Measurements from ENCODE around the gene RBMS1. TPM values are rescaled to one million over a fixed set of nuclear protein-coding genes. Genes with fewer than 3 reads are reported as not detected.

Gene RBMS1
- total RNA-seq, 1 donor from 2014 or later, result 148 TPM

DNA sequence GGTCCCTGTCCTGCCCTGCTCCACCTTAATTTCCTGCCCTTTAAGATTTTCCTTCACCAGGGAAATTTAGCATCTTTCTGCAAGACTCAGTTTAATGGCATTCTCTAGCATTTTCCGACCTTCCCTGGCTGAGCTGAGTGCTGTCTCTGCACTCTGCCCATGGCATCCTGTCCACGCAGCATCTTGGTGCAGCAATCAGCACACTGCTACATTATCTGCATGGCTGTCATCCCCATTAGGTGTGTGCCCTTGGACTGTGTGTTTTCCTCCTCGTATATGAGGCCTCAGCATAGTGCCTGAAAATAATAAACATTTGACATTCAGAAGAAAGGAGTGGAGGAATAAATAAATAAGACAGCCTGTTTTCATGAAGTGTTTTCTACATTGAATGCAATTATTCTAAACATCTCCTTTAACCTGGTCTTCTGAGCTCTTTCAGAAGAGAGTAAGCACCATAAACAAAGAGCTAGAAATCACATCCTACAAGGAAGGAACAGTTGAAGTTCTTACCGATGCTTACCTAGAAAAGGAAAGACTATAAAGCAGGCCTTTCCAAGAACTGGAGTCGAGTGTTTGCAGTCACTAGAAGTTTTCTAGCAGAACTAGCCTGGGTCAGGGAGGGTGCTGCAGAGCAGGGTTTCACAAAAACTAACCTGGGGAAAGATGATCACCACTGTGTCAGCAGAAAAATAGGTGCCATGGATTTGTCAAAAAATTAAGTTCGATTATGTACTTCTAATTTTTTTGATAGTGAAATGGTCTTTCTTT, 162.2 kb downstream of the RBMS1 start:
- H2AFZ ChIP-seq (ENCODE audit: low read depth, low read length), result no peak overlapping the region
- FAIRE-seq (peak; percentile 66), DNase-seq (ENCODE audit: low read depth) (no peak)
- H3K27ac ChIP-seq (ENCODE audit: low read depth, low read length), result no peak overlapping the region
- H3K27me3 ChIP-seq (ENCODE audit: insufficient read depth, low read length), result no peaks in the 10 kb centered on the region
- Mint-ChIP-seq H3K4me3 (ENCODE audit: unreplicated experiment) (no peak overlapping the region), H3K36me3 (ENCODE audit: low read depth, unreplicated experiment) (peaks cover 3% of the 10 kb centered on the region), H3K9me3 (ENCODE audit: unreplicated experiment) (no peaks in the 10 kb centered on the region), H3K27ac (ENCODE audit: unreplicated experiment) (no peak overlapping the region), H3K27me3 (ENCODE audit: low read depth, unreplicated experiment) (no peaks in the 10 kb centered on the region), H3K4me1 (ENCODE audit: low read depth, unreplicated experiment) (peaks cover 76% of the 10 kb centered on the region)
- no peaks in the 10 kb centered on the region for H3K9me3 ChIP-seq (ENCODE audit: insufficient read depth, low read depth, low read length)
- H3K4me3 ChIP-seq (ENCODE audit: insufficient read depth, low read depth, low read length), result no peak overlapping the region
- no peak overlapping the region for H3K4me2 ChIP-seq (ENCODE audit: low read length)
- H4K20me1 ChIP-seq (ENCODE audit: insufficient read depth, low read length), result peaks cover 90% of the 10 kb centered on the region
- peaks cover 2% of the 10 kb centered on the region for H3K36me3 ChIP-seq (ENCODE audit: insufficient read depth, low read length)
- TF ChIP-seq, protein P1, sequence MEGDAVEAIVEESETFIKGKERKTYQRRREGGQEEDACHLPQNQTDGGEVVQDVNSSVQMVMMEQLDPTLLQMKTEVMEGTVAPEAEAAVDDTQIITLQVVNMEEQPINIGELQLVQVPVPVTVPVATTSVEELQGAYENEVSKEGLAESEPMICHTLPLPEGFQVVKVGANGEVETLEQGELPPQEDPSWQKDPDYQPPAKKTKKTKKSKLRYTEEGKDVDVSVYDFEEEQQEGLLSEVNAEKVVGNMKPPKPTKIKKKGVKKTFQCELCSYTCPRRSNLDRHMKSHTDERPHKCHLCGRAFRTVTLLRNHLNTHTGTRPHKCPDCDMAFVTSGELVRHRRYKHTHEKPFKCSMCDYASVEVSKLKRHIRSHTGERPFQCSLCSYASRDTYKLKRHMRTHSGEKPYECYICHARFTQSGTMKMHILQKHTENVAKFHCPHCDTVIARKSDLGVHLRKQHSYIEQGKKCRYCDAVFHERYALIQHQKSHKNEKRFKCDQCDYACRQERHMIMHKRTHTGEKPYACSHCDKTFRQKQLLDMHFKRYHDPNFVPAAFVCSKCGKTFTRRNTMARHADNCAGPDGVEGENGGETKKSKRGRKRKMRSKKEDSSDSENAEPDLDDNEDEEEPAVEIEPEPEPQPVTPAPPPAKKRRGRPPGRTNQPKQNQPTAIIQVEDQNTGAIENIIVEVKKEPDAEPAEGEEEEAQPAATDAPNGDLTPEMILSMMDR (IDR thresholded peaks at IDR 0.05; ENCODE audit: insufficient read depth, low read depth, low read length), result no peak
- TF ChIP-seq EZH2 (IDR thresholded peaks at IDR 0.05; ENCODE audit: insufficient read depth, low read length), result no peak
- H3K4me1 ChIP-seq (ENCODE audit: insufficient read depth, low read length), result peaks cover 7% of the 10 kb centered on the region
- peaks cover 100% of the 10 kb centered on the region for H3K79me2 ChIP-seq (ENCODE audit: insufficient read depth, low read length)
- H3K9ac ChIP-seq (ENCODE audit: low read length), result no peak overlapping the region

DNA sequence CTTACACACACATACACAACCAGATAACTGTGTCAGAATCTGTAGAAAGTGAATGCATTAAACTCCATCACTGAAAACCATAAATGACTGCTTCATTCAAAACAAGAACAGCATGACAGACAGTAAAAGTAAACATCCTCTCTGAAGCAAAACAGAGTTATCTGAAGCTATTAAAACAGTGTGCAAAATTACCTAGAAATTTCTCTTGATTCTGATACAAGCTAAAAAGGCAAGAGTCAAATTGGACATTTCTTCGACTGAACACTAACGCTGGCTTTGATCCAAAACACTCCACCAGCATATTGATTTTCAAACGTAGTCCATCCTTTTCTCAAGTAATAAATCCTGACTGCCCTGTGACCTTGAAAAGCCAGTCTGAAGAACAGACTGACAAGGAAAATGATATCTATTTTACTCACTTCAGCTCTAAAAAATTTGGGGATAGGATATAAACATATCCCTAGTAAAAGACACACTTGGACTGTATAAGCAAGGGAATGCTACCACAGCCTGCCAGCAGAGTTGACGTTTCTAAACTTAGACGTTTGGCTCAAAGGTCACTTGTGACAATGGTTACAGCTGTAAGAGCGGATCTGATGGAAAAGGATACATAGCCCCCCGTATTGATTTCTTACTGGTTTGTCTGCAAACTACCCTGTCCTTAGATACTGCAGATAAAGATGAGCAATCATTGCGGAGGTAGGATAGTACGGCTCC, 164.6 kb downstream of the RBMS1 start:
- Histone ChIP-seq H3K4me2 (ENCODE audit: low read length) (no peak overlapping the region), H3K27me3 (ENCODE audit: insufficient read depth, low read length) (no peaks in the 10 kb centered on the region), H3K9me3 (ENCODE audit: insufficient read depth, low read depth, low read length) (no peaks in the 10 kb centered on the region), H3K4me1 (ENCODE audit: insufficient read depth, low read length) (peaks cover 3% of the 10 kb centered on the region), H3K36me3 (ENCODE audit: insufficient read depth, low read length) (peaks cover 2% of the 10 kb centered on the region), H2AFZ (ENCODE audit: low read depth, low read length) (no peak overlapping the region), H3K27ac (ENCODE audit: low read depth, low read length) (no peak overlapping the region), H4K20me1 (ENCODE audit: insufficient read depth, low read length) (peaks cover 89% of the 10 kb centered on the region), H3K79me2 (ENCODE audit: insufficient read depth, low read length) (peaks cover 98% of the 10 kb centered on the region), H3K4me3 (ENCODE audit: insufficient read depth, low read depth, low read length) (no peak overlapping the region), H3K9ac (ENCODE audit: low read length) (no peak overlapping the region)
- H3K4me1 Mint-ChIP-seq (ENCODE audit: low read depth, unreplicated experiment), result peaks cover 76% of the 10 kb centered on the region
- H3K27ac Mint-ChIP-seq (ENCODE audit: unreplicated experiment), result no peak overlapping the region
- H3K4me3 Mint-ChIP-seq (ENCODE audit: unreplicated experiment), result no peak overlapping the region
- DNase-seq (ENCODE audit: low read depth) (no peak), FAIRE-seq (peak; percentile 13)
- TF ChIP-seq EZH2 (IDR thresholded peaks at IDR 0.05; ENCODE audit: insufficient read depth, low read length), result no peak
- TF ChIP-seq, protein P1 (IDR thresholded peaks at IDR 0.05; ENCODE audit: insufficient read depth, low read depth, low read length), result no peak
- peaks cover 3% of the 10 kb centered on the region for H3K36me3 Mint-ChIP-seq (ENCODE audit: low read depth, unreplicated experiment)
- H3K9me3 Mint-ChIP-seq (ENCODE audit: unreplicated experiment), result no peaks in the 10 kb centered on the region
- no peaks in the 10 kb centered on the region for H3K27me3 Mint-ChIP-seq (ENCODE audit: low read depth, unreplicated experiment)
